Activated CD4-positive, alpha-beta T cell treated with anti-CD3 and anti-CD28 coated beads, Interleukin-2, amount 50 U/mL, for 48 hours (primary cell): ENCODE measurements around the gene BLVRB.
A peak's percentile ranks its signal among the peaks of the same experiment; 100 is the strongest.
"Not testable (repeated sequence)": the region's sequence is repeated elsewhere in the genome, so short reads cannot be mapped to it uniquely, and the experiment has no call there.

Source experiments
- DNase-seq, 2 experiments: peaks; one replicate each; pipeline ENCODE4 v3.0.0-alpha.2; 2020

BLVRB gene

DNA sequence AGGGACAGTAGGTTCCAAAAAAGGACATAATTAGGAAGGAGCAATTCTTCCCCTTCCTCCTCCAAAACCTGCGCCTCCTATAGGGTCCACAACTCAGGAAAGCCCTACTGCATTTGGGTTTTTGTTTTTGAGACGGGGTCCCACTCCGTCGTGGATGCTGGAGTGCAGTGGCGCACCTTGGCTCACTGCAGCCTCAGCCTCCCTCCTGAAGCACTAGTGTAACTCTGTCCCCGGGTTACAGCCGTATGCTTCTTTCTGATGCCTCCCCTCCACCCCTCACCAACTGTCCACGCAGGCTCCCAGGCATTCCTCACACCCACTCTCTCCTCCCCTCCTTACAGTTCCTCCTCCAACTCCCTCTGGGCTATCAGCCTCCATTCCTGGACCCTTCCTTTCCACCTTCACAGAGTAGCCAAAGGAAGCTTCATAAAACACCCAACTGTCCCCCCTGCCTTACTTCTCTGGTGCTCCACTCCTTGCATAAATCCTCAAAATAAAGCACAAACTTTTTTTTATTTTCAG, 19.2 kb downstream of the BLVRB start:
- no peak for DNase-seq

GRCh38 chr19:40445780-40446262, 19.7 kb downstream of the BLVRB start:
- DNase-seq, result no peak

DNA sequence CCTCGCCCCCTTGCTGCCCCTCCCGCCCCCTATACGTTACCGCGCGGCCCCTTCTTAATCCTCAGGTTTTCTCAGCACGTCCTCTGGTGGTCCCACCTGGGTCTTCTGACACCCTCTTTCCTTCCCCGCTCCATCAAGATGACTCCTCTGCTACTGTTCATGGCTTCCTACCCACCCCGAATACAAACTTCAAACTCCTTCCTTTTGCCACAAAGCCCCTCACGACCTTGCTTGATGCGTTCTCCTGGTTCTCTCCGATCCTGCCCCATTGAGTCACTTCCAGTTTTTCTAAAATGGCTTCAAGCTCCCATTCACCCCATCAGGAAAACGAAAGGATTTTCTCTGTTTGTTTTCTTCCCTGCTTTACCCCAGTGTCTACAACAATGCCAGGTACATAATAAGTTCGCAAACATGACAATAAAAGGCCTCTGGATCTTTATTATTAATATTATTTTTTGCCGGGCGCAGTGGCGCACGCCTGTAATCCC, 20.7 kb downstream of the BLVRB start:
- no peak for DNase-seq

DNA sequence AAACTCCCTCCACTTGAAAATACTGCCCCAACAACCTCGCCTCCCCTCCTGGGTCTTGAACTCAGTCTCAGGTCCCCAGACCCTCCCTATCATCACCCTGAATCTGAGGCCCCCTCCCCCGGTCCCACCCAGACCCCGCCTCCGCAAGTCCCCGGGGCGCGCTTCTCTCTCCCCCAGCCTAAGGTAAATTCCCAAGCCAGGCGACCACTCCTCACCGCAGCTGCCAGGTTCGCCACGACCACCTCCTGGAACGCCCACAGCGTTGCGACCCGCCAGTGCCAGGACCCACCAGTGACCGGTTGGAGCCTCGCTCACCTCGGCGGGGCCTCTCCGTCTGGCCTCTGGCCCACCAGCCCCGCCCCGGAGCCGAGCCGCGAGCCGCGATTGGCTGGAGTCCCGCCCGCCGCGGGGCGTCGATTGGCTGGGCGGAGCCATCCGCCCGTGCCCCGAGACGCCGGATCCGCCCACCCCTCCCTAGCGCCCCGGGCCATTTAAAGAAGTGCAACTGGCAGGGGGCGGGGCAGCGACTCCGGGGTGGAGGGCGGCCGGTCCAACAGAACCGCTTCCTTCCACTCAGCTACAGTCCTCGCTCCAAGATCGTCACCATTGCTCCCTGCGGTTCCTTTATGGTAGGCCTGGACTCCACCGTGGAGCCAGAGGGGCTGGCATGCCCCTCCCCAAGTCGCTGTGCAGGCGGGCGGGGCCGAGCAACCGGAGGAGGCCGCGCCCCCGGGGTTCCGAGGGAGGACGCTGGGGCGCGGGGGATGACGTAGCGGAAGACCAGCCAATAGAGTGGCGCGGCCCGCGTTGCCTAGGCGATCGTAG, 21.3 kb downstream of the BLVRB start, which contains the start of gene SERTAD3:
Gene SERTAD3, minus strand, starts transcription at position 336 of the 825 bp plus-strand sequence. CDS start 2,255 bp downstream, outside the sequence.
- peak; percentile 97 to 98 for DNase-seq

DNA sequence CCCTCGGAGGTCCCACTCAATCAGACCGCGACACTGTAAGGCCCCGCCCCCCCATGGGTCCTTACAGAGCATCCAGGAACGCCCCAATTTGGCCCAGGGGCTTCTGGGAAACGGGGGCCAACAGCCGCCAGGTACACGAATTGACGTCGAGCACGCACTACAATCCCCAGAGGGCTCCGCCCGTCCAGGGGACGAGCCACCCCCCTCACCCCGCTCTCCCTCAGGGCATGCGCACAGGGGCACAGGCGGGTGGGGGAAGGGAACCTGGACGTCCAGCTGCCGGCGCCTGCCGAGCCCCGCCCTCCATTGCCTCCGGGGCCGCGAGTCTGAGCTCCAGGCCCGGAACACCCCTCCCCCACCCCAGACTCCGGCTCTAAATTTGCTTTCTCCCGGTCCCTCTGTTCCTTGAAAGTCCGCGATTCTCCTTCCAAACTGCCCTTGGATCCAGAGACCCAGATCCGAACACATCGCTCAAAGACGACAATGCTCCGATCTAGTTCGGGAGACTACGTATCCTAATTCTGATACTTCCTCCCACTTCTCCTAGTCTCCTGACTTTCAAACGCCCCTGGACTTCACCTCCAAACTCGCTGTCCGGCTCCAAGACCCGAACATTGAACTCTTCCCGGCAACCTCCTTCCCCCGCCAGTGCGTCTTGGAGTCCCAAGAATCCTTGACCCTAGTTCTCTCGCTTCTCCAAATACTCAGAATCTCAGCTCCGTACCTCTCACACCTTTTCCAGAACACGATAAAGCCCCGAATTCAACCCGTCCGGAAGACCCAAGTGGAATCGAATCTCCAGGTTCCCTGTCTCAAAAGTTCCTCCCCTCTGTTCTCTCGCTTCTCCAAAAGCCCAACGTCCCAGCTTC, 22.2 kb downstream of the BLVRB start:
- DNase-seq, result peak; percentile 99

DNA sequence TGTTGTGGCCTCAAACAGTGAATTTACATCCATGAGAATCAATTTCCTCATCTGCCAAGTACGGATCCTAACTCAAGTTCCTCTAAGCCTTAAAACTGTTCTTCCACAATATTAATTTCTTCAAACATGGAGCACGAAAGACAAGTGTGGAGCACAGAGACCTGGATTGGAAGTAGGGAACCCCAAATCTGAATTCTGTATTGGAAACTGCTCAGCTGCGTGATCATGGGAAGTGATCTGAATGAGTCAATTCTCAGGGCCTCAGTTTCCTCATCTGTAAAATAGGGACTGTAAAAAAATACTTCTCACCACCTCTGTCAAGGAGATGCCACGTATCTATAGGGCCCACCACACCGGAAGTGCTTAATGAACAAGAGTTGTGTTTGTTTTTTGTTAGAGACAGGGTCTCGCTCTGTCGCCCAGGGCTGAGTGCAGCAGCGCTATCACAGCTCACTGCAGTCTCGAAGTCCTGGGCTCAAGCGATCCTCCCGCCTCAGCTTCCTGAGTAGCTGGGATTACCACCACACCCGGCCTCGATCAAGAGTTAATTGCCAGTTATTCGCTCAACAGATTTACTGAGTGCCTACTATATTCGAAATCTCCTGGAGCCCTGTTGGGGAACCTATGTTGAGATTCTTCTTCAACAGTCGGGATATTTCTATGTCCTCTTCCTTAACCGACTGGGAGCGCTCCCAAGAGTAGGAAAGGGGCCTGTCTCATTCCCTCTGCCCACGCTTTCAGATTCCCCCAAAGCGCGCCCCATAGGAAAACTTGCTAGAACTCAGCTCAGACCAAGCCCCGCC, 23.0 kb downstream of the BLVRB start:
- DNase-seq, result no peak

DNA sequence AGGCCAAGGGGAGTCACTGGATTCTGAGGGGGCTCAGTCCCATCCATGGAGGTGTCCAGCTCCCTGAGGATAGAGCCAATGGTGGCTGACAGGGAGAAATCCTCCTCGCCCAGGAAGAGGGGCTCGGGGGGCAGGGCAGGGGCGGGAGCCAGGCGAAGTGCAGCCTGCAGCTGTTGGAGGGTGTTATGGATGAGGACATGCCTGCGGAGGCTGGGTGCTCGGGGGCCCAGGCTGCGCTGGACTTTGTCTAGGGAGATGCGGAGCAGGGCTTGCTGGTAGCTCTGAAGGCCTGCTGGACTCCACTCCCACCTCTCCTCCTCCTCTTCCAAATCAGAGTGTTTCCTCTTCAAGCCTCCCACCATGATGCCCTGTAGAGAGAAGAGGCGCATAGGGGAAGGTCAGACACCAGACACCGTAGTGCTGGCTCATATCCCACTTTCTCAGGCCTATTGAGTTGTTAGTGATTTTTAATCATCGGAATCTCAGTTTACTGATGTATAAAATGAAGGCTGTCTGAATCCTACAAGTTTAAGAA, 23.8 kb downstream of the BLVRB start:
- no peak for DNase-seq

DNA sequence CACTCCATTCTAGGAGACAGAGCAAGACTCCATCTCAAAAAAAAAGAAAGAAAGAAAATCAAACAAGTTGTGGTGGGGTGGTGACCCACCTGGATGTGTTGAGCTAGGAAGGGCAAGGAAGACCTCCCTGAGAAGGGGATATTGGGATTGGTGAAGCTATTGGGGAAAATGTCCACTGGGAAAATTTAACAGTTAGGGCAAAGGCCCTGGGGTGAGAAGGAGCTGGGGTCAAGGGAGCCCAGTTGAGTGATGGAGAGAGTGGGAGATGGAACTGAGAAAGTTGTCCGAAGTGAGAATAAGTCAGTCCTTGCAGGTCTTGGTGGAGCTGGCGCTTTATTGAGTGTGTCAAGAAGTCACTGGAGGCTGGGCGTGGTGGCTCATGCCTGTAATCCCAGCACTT, 27.3 kb downstream of the BLVRB start:
- no peak for DNase-seq

- peak; percentile 47 to 68 for DNase-seq
These were observed 31.9 kb downstream of the BLVRB start for GRCh38 chr19:40433391-40434216.

GRCh38 chr19:40432760-40433159, 32.8 kb downstream of the BLVRB start:
- not testable (repeated sequence) for DNase-seq

DNA sequence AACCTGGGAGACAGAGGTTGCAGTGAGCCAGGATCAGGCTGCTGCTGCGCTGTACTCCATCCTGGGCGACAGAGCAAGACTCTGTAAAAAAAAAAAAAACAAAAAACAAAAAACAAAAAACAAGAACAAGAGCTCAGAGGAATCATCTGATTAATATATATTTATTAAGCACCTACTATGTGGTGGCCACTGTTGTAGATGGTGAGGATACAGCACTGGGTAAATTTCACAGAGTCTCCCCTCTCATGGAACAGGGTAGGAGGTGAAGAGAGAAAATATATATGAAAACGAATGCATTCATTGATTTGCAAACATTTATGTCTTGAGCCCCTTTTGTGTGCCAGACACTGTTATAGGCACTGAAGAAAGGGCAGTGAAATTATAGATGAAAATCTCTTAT, 33.8 kb downstream of the BLVRB start:
- DNase-seq, result no peak

- DNase-seq, result not testable (repeated sequence)
These were observed 35.3 kb downstream of the BLVRB start for GRCh38 chr19:40430242-40430641.

GRCh38 chr19:40428197-40428596, 37.3 kb downstream of the BLVRB start:
- not testable (repeated sequence) for DNase-seq

DNA sequence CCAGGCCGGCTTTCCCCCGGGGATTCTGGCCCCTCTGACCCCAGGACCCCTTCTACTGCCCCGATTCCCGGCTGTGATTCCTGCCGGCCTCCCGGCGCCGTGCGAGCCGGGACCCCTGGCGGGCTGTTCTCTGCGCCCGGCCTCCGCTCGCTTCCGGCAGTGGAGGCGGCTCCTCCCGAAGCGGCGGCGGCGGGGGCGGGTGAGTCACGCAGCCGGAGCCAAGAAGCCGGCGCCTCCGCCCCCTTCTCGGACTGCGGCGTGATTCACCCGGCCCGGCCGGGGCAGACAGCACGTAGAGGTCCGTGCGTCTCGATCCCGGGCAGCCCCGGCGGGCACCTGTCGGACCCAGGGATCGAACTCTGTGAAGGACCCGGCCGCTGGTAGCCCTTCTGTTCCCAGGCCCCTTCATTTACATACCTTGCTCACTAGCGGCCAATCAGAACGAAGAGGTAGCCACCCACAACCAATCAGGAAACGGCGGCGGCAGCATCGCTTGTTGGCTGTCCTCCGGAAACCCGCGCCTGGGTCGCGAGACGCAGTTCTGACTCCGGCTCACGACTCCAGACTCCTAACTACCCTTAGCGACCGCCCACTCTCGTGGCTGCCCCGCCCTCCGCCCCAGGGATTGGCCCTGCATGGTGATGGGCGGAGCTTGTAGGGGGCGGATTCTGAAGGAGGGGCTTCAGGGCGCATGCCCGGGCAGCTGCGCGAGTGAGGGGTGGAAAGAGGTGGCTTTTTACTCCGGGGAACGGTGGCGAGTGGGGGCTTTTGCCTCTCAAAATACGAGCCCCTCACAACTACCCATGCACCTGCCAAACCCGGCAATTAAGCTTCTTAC, 39.9 kb downstream of the BLVRB start, which contains the start of gene SERTAD1:
Gene SERTAD1, minus strand, starts transcription at position 543 of the 838 bp plus-strand sequence. CDS start 2,446 bp downstream, outside the sequence.
- DNase-seq, result peak; percentile 100

GRCh38 chr19:40424637-40425449, 40.7 kb downstream of the BLVRB start:
- peak in 1 of 2 experiments; percentile 31 for DNase-seq

DNA sequence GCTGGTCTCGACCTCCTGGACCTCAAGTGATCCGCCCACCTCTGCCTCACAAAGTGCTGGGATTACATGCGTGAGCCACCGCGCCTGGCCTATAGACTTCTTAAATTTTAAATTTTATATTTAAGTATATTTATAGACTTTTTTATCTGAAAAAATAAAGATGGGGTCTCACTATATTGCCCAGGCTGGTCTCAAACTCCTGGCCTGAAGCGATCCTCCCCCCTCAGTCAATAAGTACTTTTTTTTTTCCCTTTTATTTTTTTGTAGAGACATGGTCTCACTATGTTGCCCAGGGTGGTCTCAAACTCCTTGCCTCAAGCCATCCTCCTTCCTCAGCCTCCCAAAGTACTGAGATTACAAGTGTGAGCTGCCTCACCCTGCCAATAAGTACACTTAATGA, 41.6 kb downstream of the BLVRB start:
- no peak for DNase-seq

DNA sequence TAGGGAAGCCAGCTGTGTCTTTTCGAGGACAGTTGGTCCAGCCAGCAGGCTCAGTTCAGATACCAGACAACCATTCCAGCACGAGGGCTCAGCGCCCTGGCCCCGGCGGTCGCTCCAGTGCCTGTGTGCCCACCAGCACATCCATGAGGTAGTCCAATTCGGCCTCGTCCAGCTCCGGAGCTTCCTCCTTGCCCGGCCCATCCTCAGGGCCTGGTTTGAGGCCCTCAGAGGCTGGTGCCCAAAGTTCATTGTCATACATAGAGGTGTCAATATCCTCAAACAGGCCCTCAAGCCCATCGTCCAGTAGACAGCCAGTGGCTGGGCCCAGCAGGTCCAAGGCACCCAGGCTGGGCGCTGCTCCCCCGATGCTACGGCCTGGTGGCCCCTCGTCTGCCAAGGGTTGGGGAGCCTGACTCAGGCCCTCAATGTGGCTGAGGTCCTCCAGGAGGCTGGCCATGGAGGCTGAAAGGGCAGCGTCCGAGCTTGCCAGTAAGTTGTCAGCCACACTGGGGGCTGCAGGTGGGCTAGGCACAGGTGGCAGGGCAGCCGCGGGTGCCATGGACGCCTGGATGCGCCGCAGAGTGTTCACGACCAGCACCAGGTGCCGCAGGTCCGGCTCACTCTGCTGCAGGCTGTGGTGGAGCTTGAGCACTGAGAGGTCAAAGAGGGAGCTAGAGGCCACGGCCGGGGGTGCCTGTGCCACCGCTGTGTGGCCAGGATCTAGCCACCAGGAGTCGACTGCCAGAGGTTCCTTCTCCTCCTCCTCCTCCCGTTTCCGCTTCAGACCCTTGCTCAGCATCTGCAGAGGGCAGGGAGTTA, 42.6 kb downstream of the BLVRB start:
- no peak for DNase-seq
